Left kidney (tissue), 2 donors: ENCODE results near the gene NHS. TPM values are rescaled to one million over a fixed set of nuclear protein-coding genes. Genes with fewer than 3 reads are reported as not detected.
A peak's percentile ranks its signal among the peaks of the same experiment; 100 is the strongest.

Source experiments
- DNase-seq: peaks from one replicate; pipeline ENCODE4 v3.0.0-alpha.2; 2013
- polyA plus RNA-seq: library from polyadenylated mRNA; unstranded; fragments of 120-200 nt; gene quantifications from one replicate; pipeline ENCODE4 v1.2.1, GENCODE V29; 2013; ENCODE audit not compliant: insufficient read length

The NHS gene
- polyA plus RNA-seq, 1 donor: 27.3 TPM

- no peak for DNase-seq
Observed at GRCh38 chrX:17622331-17622730, 247.3 kb downstream of the NHS start.

GRCh38 chrX:17623750-17624149, 248.8 kb downstream of the NHS start:
- DNase-seq: no peak

- no peak for DNase-seq
Observed at GRCh38 chrX:17627026-17627425, 252.0 kb downstream of the NHS start.

DNA sequence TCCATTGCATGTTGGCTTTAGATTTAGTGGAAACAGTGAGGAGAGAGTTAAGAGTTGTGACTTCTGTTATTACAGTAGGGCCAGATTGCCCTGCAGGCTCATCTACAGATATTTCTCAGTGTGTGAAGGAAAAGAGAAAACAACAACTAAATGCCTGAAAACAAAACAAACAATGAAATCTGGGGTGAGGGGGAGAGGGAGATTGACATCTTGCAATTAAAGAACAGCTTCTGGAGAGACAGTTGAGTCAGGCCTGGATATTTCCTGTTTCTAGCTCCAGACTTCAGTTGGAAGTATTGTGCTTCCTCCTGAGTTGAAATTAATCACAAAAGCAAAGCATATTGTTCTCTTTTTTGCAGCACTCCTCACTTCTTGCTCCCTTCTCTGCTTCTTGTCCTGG, 254.0 kb downstream of the NHS start:
- DNase-seq: no peak

DNA sequence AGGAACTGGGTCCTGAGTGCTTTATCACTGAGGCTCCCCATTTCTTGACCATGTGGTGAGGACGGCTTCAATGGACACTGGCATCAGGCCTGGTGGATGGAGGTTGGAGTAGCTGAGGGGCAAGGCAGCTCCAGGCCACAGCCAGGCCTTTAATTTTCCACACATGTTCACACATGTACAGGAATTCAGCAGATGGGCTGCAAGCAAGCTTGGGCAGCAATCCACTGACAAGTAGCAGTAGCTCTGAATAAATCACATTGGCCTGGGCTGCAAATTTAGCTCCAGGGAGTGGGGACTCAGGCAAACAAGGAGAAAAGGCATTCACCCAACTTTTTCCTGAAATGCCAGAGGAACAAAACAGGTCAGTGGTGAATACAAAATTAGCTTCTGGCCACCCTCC, 254.5 kb downstream of the NHS start:
- no peak for DNase-seq

GRCh38 chrX:17631647-17632046, 256.6 kb downstream of the NHS start:
- no peak for DNase-seq

DNA sequence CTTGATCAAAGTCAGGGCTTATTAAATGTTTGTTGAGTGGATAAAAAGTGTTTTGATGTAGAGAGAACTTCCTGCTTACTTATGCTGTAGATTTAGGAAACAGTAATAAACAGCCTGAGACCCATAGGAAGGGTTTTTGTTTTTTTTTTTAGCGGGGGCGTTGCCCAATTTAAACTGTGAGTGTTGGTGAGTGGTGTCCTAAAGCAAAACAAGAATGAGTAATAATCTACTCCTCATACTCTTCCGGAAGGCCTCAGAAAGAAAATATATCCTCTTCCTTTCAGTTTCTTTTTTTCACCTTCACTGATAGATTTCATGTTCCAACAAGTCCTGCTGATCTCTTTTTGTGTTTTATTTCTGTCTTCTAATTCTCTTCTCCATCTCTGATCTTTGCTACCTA, 257.9 kb downstream of the NHS start:
- no peak for DNase-seq

- no peak for DNase-seq
Observed at GRCh38 chrX:17633546-17633945, 258.5 kb downstream of the NHS start.

DNA sequence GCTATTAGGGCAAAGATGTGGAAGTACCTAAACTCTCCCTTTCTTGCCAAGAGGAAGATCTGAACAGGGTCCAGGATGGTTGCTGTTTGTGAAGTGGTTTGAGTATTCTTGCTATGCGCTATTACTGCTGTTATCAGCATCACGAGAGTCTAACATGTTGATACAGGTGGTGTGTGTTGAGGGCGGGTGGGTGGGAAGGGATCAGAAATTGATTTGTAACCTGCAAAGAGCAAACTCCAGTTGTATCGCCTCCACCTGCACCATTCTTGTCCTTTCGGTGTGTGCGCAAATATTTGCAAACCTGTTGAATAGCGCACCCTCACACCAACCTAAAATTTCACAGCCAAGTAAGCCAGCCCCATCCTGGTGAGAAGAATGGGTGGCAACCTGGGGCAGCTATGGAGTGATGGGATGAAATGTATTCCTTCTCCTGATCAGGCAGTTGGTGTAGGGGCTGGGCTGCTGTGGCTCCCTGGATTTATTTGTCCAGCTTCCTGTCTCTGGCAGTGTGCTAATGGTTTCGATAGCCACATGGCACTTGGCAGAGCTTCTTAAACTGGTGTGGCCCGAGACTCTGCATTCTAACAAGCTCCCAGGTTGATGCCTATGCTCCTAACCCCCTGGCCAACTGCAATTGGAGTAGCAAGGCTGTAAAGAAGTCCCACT, 259.7 kb downstream of the NHS start:
- no peak for DNase-seq

DNA sequence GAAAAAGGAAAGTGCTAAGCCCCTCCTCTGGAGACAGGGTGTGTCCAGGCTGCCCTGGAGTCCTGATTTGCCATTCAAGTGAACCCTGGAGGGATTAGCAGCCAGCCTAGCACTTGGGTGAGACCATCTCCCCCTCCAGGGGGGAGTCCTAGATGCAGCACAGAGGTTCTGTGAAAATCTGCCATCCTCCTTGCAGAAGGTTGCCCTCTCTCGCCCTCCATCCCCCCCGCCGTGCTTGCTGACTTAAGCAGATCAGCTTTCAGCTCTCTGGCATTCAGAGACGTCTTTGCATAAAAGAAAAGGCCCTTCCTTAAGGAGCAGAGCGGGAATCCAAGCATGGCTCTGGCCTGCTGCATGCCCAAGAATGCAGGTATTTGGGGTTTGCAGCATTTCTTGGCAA, 260.2 kb downstream of the NHS start:
- DNase-seq: peak; percentile 65

- no peak for DNase-seq
Observed at GRCh38 chrX:17637235-17637634, 262.2 kb downstream of the NHS start.

- DNase-seq: no peak
Observed at GRCh38 chrX:17638731-17639130, 263.7 kb downstream of the NHS start.

DNA sequence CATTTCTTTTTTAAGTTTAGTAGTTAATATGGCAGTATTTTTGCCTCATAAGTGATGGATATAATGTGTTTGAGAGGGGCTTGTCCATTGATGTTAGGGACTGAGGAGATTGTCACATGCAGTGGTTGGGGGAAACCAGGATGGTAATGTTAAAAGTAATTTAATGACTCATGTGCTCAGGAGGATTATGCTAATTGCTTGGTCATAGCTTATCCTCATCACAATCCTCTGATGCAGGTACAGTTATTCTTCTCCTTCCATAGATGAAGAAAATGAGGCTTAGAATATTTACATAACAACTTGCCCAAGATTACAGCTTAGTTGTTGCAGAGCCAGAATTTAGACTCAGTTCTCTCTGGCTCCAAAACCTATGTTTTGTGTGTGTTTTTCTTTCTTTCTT, 267.9 kb downstream of the NHS start:
- no peak for DNase-seq

GRCh38 chrX:17643528-17643927, 268.5 kb downstream of the NHS start:
- no peak for DNase-seq

DNA sequence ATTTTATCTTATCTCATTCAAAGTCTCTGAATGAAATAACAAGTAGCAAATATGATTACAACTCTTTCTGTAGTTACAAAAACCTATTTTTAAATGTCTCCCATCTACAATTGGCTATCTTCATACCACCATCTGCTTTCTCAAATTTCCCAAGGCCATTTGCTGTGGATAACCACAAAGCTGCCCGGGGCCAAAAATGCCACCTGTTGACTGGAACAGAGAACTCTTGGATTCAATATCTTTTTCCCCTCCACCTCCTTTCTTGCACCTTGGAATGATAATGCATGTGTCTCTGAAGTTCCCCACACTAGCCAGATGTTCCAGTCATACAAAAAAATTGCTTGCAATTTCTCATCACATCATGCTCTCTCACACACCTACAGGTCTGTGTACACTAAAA, 269.0 kb downstream of the NHS start:
- DNase-seq: no peak

DNA sequence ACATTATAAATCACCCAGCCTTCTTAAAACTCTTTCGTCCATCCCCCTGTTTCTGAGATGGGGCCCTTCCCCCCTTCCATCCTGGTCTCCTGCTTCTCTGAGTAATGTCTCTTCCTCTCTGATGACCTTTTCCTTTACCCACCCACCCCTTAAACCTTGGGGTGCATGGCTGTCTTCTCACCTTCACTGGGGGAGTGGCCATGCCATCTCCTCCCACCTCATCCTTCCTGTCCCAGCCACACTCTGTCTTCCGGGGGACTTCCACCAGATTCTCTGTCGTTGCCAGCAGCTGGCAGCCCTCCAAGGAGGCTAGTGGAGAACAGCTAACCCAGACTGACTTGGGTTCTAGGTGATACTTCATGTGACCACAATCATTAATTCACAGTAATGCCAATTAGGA, 279.1 kb downstream of the NHS start:
- DNase-seq: no peak

DNA sequence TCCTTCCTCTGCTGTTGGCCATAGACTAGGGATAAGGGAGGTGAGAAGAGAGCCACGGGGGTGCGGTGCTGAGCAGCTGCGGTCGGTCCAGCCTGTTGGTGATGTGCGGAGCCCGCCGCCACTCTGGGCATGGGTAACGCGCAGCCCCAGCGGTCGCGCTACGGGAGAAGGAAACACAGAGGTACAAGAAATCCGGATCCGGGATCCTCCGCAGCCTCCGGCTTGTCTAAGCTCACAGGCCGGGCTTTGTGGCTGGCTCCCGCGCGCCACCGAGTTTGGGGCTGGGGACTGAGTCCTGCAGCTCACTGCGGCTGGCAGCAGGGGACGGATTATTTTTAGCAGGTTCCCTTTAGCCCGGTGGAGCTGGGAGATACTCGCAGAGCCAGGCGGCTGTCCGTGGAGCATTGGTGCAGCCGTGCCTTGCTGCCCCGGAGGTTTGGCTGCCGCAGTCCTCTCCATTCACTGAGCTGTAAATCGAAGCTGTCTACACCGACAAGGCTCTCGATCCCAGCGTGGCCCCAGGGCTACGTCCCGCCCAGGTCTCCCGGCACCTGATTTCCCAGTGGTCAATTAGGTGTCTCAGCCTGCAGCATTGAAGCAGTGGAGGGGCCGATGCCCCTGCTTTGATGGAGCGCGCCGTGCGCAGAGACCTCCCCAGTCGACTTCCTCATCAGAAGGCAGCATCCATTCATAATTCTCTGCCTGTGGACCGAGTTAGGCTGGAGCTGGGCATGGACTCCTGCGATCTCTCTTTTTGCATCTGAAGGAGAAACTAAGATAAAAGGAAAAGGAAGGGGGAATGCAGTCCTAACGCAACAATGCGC, 280.4 kb downstream of the NHS start:
- no peak for DNase-seq

DNA sequence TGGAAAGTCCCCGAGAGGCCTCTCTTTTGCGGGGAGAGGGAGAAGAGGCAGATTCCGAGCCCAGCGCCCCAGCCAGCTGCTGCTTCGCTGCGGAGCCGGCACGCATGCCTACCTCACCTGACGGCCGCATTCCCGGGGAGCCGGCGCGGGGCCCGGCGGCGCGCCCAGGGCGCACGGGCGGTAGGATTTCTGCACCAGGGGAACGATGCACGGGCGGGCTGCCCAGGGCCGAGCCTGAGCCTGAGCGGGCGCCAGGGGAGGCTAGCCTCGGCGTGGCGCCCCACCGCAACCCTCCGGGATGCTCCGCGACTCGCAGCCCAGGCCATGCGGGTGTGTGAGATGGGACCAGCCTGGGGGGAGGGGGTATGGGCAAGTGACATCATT, 281.0 kb downstream of the NHS start:
- DNase-seq: no peak

- DNase-seq: no peak
Observed at GRCh38 chrX:17656556-17656955, 281.6 kb downstream of the NHS start.

DNA sequence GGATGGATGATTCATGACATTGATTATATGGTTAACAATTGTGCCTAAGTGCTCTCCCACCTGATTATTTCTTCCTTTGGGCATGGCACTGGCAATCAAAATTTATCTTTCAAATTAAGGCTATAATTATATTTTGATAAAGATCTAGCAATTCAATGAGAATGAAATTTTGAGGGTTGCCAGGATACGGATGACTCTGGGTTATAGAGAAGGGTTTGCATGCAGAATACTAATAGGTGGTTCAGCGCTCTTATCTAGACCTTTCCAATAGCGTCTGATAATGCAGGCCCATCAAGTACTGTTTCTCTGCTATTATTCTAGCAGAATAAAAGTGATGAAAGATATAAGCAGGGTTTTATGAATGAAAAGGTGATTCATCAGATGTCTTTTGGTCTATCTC, 287.4 kb downstream of the NHS start:
- DNase-seq: no peak

DNA sequence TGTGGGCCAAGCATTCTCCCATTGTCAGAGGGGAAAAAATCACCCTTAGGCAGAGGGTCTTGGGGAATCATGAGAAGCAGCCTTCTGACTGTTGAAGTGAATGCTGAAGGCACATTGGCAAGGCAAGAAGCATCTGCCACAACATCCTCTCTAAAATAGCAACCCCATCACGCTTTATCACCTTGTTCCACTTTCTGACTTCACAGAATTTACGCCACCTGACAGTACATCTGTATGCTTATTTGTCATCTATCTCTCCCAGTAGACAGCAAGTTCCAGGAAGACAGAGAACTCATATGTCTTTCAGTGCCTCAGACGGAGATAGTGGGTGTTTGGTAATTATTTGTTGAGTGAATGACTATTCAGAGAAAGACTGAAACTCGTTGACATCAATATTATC, 293.9 kb downstream of the NHS start:
- DNase-seq: no peak

- DNase-seq: no peak
Observed at GRCh38 chrX:17669458-17669857, 294.5 kb downstream of the NHS start.

GRCh38 chrX:17669891-17670290, 294.9 kb downstream of the NHS start:
- DNase-seq: no peak

DNA sequence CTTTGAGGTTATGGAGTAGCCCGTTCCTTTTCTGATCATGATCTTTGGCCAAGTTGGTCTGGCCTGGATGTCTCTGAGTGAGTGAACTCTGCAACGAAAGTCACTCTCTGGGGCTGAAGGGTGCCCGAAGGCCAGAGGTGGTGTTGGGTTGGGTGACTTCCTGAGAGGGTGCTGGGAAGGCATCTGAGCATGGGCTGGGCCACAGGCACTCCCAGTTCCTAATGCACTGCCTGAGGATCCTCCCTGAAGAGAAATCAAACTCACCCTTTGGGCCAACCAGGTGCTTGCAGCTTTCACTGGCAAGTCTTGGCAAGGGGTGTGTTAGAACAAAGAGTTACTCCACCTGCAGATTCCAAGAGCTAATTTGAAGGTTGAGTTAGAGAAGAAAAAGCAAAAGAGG, 295.9 kb downstream of the NHS start:
- no peak for DNase-seq
